A549 treated with Mapracorat at 1 μM for 4 hours (cell line): Measurements from ENCODE around the gene SPESP1. TPM values are rescaled to one million over a fixed set of nuclear protein-coding genes. Genes with fewer than 3 reads are reported as not detected.

Source experiments
- total RNA-seq: library from RNA; stranded (reverse); fragments of 200-300 nt; extraction: Qiagen RNA extraction; gene quantifications from 5 replicates; pipeline ENCODE4 v1.2.3, GENCODE V29; 2022

The SPESP1 gene
- total RNA-seq: not detected in 5 replicates

GRCh38 chr15:68930268-68931022 is at the start of gene SPESP1:
Gene SPESP1, plus strand, starts transcription at chr15:68930525. Its CDS starts 129 bp downstream, at chr15:68930654.

Other genes with a start within 250 kb of the SPESP1 start
- 249 to 305 TPM (median 261 TPM) in 5 replicates for gene ANP32A, start 109.6 kb upstream of the SPESP1 start, total RNA-seq
- 0.21 to 0.43 TPM (median 0.30 TPM) in 5 replicates for gene NOX5, start 84.2 kb downstream of the SPESP1 start, total RNA-seq
- 15.5 to 18.3 TPM (median 17.7 TPM) in 5 replicates for gene GLCE, start 230.1 kb downstream of the SPESP1 start, total RNA-seq